ENCODE measurements around the gene SLC18A3. TPM values are rescaled to one million over a fixed set of nuclear protein-coding genes. Genes with fewer than 3 reads are reported as not detected.

The SLC18A3 gene
- total RNA-seq, 2 donors from 2014 or later = not detected

DNA sequence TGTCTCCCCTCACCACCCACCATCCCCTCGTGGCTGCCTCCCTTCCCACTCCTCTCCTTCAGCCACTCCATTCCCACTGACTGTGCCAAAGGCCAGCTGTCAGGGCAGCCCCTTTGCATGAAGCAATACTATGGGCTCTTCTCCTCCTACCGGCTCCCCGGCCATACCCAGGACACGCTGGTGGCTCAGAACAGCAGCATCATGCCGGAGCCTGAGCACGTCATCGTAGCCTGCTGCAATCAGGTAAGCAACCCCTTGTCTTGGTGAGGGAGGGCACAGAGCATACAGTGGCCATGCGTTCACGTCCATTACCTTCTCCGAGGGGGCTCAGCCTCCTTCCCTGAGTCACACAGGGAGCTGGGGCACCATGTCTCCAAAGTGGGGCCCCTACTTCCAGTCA lies 15.3 kb downstream of the SLC18A3 start:
- Histone ChIP-seq H3K27ac (no peak overlapping the region), H3K4me3 (no peak overlapping the region), H3K9me3 (no peaks in the 10 kb centered on the region), H3K36me3 (no peaks in the 10 kb centered on the region), H3K4me1 (replicated peaks) (no peaks in the 10 kb centered on the region), H3K27me3 (replicated peaks; ENCODE audit: insufficient read depth) (no peaks in the 10 kb centered on the region)
- DNase-seq (ENCODE audit: low spot score) = no peak
- WGBS = 85% methylated on average over 10 of the region's 10 CpGs
- intact Hi-C loops (cut with DNase I) = no loop called here
- TF ChIP-seq, protein P1, sequence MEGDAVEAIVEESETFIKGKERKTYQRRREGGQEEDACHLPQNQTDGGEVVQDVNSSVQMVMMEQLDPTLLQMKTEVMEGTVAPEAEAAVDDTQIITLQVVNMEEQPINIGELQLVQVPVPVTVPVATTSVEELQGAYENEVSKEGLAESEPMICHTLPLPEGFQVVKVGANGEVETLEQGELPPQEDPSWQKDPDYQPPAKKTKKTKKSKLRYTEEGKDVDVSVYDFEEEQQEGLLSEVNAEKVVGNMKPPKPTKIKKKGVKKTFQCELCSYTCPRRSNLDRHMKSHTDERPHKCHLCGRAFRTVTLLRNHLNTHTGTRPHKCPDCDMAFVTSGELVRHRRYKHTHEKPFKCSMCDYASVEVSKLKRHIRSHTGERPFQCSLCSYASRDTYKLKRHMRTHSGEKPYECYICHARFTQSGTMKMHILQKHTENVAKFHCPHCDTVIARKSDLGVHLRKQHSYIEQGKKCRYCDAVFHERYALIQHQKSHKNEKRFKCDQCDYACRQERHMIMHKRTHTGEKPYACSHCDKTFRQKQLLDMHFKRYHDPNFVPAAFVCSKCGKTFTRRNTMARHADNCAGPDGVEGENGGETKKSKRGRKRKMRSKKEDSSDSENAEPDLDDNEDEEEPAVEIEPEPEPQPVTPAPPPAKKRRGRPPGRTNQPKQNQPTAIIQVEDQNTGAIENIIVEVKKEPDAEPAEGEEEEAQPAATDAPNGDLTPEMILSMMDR (IDR thresholded peaks at IDR 0.05) = no peak

DNA sequence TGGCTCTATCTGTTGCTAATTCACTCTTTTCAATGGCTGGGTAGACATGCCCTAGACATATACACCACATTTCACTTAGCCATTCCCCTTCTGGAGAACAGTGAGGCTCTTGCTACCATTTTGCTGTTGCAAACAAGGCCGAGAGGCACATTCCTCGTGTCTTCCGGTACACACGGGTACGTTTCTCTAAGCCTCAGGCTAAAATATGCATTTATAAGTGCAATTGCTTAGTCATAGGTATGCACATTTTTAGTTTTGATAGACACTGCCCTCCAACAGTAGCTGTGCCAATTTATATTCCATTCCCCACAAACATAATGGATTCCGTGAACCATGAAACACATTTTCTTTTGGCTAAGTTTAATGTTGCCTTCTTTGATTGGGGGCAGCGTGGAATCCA lies 16.9 kb downstream of the SLC18A3 start:
- intact Hi-C loops (cut with DNase I) = no loop called here
- Histone ChIP-seq H3K36me3 (no peaks in the 10 kb centered on the region), H3K4me1 (replicated peaks) (no peaks in the 10 kb centered on the region), H3K27me3 (replicated peaks; ENCODE audit: insufficient read depth) (no peaks in the 10 kb centered on the region), H3K9me3 (no peaks in the 10 kb centered on the region), H3K27ac (no peak overlapping the region), H3K4me3 (no peak overlapping the region)
- WGBS = 90% methylated on average over 7 of the region's 7 CpGs
- TF ChIP-seq POLR2A (IDR thresholded peaks at IDR 0.05) (no peak), POLR2AphosphoS5 (IDR thresholded peaks at IDR 0.05) (no peak)
- TF ChIP-seq, protein P1 (IDR thresholded peaks at IDR 0.05) = no peak
- DNase-seq (ENCODE audit: low spot score) = no peak

DNA sequence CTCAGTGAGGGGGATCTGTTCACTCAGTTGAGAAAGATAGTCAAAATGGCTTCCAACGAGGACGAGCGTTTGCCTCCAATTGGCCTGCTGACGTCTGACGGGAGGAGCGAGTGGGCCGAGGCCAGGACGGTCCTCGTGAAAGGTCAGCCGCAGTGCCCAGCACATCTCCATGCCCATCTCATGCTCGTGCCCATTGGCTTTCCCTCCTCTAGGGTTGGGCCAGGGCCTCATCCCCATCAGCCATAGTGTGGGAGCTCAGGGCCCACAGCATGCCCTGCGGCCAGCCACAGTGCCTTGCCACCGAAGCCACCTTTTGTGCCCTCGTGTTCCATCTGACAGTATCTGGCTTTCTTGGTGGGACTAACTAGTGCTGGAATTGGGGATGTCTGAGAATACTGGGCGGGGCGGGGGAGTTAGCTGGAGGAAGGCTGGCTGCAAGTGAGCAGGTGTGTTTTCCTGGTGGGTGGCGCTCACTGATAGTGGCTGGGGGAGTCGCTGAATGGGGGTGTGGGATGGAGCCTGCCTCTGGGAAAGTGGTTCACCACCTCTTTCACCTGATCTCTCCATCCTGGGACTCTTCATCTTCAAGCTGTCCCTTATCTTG lies 17.6 kb downstream of the SLC18A3 start:
- H3K4me3 ChIP-seq = no peak overlapping the region
- intact Hi-C loops (cut with DNase I) = no loop called here
- no peaks in the 10 kb centered on the region for H3K9me3 ChIP-seq
- H3K4me1 ChIP-seq (replicated peaks) = no peaks in the 10 kb centered on the region
- H3K27ac ChIP-seq = no peak overlapping the region
- H3K36me3 ChIP-seq = no peaks in the 10 kb centered on the region
- H3K27me3 ChIP-seq (replicated peaks; ENCODE audit: insufficient read depth) = no peaks in the 10 kb centered on the region
- no peak for DNase-seq (ENCODE audit: low spot score)
- WGBS = 88% methylated on average over 18 of the region's 18 CpGs
- TF ChIP-seq POLR2AphosphoS5 (IDR thresholded peaks at IDR 0.05) = no peak
- TF ChIP-seq, protein P1 (IDR thresholded peaks at IDR 0.05) = no peak
- TF ChIP-seq POLR2A (IDR thresholded peaks at IDR 0.05) = no peak

DNA sequence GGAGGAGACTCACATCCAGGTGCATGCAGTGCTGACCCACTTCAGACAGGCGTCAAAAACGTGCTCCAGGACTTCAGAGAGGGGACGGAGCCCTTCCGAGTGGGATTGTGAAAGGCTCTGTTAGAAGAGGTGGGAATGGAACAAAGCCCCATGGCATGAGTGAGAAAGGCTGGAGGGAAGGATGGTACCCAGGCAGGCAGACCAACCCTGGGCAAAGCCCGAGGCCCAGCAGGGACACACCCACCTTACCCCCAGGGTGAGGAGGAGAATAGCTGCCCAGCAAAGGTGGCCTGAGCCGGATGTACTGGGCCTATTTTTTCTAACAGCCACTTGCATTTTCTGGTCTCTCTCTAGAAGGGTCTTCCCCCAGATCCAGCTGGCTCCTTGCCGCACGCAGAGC lies 18.5 kb downstream of the SLC18A3 start:
- no peaks in the 10 kb centered on the region for H3K4me1 ChIP-seq (replicated peaks)
- intact Hi-C loops (cut with DNase I) = no loop called here
- no peak overlapping the region for H3K27ac ChIP-seq
- no peak overlapping the region for H3K4me3 ChIP-seq
- DNase-seq (ENCODE audit: low spot score) = no peak
- 95% methylated on average over 8 of the region's 8 CpGs for WGBS
- H3K27me3 ChIP-seq (replicated peaks; ENCODE audit: insufficient read depth) = no peaks in the 10 kb centered on the region
- H3K36me3 ChIP-seq = no peaks in the 10 kb centered on the region
- no peaks in the 10 kb centered on the region for H3K9me3 ChIP-seq
- TF ChIP-seq POLR2A (IDR thresholded peaks at IDR 0.05) = no peak
- TF ChIP-seq, protein P1 (IDR thresholded peaks at IDR 0.05) = no peak
- no peak for TF ChIP-seq POLR2AphosphoS5 (IDR thresholded peaks at IDR 0.05)

DNA sequence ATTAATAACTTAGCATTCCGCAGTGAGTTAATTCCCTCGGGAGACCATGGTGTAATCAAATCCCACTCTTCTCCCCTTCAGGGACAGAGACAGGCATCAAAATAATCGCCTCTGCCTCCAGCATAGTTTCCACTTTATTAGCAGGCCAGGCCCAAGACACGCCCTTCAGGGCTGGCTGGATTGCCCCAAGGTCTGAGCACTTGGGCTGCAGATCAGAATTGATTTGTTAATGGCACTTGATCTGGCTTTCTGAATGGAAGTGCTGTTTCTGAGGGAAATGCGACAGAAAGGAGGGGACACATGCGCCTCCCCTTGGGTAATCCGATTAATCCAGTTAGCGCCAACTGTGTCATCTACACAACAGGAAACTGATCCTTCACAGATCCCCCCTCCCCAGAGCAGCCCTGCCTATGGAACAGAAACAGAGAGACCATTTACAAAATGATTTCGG lies 19.3 kb downstream of the SLC18A3 start:
- intact Hi-C loops (cut with DNase I) = no loop called here

More for the DNA sequence above, 19.3 kb downstream of the SLC18A3 start:
- Histone ChIP-seq H3K27ac (no peak overlapping the region), H3K4me1 (replicated peaks) (no peaks in the 10 kb centered on the region), H3K4me3 (no peak overlapping the region), H3K36me3 (no peaks in the 10 kb centered on the region), H3K27me3 (replicated peaks; ENCODE audit: insufficient read depth) (no peaks in the 10 kb centered on the region), H3K9me3 (no peaks in the 10 kb centered on the region)
- TF ChIP-seq POLR2A (IDR thresholded peaks at IDR 0.05) = no peak
- no peak for TF ChIP-seq POLR2AphosphoS5 (IDR thresholded peaks at IDR 0.05)
- TF ChIP-seq, protein P1 (IDR thresholded peaks at IDR 0.05) = no peak
- no peak for DNase-seq (ENCODE audit: low spot score)
- 68% methylated on average over 9 of the region's 9 CpGs for WGBS
